PC-3 (cell line): ENCODE data around the gene HBM.
"Not testable (repeated sequence)": the region's sequence is repeated elsewhere in the genome, so short reads cannot be mapped to it uniquely, and the experiment has no call there.

Experiments used
- EZH2 ChIP-seq: fragments of 300-600 bp; sonication (generic); IDR thresholded peaks from one replicate; pipeline ENCODE4 v1.6.1; 2017; ENCODE audit warnings: antibody characterized with exemption, mild to moderate bottlenecking, low read length; ENCODE audit not compliant: unreplicated experiment
- EZH2phosphoT487 ChIP-seq: fragments of 300-600 bp; sonication (generic); IDR thresholded peaks from 2 replicates; pipeline ENCODE4 v1.6.1; 2018; ENCODE audit warnings: mild to moderate bottlenecking, antibody characterized with exemption, low read length, borderline replicate concordance
- TF ChIP-seq, protein P1 (sequence below): fragments of 300-600 bp; sonication (generic); conservative IDR thresholded peaks from 2 replicates; pipeline ENCODE4 v1.5.1; 2017; ENCODE audit warnings: antibody characterized with exemption, low read depth, mild to moderate bottlenecking, low read length

DNA sequence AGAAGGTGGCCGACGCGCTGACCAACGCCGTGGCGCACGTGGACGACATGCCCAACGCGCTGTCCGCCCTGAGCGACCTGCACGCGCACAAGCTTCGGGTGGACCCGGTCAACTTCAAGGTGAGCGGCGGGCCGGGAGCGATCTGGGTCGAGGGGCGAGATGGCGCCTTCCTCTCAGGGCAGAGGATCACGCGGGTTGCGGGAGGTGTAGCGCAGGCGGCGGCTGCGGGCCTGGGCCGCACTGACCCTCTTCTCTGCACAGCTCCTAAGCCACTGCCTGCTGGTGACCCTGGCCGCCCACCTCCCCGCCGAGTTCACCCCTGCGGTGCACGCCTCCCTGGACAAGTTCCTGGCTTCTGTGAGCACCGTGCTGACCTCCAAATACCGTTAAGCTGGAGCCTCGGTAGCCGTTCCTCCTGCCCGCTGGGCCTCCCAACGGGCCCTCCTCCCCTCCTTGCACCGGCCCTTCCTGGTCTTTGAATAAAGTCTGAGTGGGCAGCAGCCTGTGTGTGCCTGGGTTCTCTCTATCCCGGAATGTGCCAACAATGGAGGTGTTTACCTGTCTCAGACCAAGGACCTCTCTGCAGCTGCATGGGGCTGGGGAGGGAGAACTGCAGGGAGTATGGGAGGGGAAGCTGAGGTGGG, 7.6 kb downstream of the HBM start:
- TF ChIP-seq, protein P1, sequence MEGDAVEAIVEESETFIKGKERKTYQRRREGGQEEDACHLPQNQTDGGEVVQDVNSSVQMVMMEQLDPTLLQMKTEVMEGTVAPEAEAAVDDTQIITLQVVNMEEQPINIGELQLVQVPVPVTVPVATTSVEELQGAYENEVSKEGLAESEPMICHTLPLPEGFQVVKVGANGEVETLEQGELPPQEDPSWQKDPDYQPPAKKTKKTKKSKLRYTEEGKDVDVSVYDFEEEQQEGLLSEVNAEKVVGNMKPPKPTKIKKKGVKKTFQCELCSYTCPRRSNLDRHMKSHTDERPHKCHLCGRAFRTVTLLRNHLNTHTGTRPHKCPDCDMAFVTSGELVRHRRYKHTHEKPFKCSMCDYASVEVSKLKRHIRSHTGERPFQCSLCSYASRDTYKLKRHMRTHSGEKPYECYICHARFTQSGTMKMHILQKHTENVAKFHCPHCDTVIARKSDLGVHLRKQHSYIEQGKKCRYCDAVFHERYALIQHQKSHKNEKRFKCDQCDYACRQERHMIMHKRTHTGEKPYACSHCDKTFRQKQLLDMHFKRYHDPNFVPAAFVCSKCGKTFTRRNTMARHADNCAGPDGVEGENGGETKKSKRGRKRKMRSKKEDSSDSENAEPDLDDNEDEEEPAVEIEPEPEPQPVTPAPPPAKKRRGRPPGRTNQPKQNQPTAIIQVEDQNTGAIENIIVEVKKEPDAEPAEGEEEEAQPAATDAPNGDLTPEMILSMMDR: not testable (repeated sequence)
- not testable (repeated sequence) for TF ChIP-seq EZH2, EZH2phosphoT487
